ENCODE results near the gene ACSF3.

Gene ACSF3

DNA sequence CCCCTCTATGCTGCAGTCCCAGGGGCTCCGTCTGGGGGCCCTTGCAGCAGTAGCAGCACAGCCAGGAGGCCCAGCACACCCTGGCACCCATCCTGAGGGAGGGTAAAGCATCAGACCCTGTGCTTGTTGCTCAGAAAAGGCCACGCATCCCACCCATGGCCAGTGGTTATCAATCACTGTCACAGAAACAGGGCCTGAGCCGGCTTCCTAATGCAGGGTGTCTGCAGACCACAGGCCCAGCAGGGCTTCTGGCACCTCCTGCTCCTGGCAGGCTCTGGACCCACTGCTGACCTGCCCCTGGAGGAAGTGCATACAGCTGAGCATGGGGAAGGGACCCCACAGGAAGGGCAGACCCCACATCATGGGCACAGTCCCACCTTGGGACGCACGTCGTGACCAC lies 51.0 kb downstream of the ACSF3 start:
- DNase-seq (ENCODE audit: low read depth in 2 of 2): no peak

DNA sequence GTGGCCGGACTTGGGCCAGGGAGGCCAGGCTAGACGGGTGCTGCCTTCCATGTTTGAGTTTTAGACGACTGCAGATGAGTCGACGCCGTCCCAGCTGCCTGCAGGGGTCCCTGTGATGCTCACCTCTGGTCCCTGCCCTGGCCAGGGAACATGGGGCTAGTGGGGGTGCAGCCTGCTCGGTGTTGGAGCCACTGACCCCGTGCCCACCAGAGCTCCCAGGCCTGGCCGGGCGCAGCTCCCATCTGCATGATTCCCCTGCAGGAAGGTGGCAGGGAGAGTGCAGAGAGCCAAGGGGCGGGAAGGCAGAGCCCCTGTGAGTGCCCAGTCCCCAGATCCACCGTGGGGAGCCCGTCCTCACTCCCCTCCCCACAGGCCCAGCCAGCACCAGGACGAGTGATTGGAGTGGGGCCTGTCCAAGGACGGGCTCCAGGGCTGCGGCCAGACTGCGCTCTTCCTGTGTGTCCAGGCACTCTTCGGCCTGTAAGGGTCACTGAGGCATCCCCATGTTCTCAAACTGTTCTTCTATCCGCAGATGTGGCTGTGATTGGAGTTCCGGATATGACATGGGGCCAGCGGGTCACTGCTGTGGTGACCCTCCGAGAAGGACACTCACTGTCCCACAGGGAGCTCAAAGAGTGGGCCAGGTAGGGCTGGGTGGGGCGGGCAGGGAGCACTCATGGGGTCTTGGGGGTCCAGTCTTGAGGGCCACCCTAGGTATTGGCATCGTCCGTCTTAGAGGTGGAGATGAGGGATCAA lies 51.9 kb downstream of the ACSF3 start:
- no peak for DNase-seq (ENCODE audit: low read depth in 2 of 2)

DNA sequence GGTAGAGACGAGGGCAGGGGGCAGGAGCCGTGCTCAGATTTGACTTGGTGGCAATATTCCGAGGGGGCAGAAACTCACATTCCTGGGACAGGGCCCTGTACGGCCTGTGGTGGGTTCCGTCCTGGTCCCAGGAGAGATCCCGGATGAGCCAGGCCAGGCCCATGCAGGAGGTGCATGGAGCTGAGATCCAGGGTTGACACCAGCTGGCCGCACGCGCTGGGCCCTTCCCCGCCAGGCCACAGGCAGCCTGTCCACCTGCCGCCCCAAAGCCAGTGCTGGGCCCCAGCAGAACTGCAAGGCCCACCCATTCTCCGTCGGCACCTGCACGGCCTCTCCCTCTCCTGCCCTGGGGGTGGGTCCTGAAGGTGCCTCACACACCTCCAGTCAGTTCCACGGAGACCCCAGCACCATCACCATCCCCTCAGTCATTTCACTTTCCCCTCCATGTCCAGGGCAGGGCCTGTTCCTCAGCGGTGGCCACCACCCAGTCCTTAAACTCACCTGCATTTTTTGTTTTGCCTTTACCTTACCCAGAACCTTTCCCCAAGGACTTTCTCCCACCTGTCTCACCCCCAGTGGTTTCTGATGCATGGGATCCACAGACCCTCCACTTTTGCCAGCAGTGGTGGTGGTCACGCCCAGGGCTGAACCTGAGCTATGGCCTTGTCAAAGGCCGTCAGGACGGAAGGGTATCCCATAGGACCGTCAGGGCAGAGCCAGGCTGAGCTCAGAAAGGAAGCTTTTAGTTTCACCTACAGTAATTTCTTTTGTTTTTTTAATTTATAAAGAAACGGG lies 52.8 kb downstream of the ACSF3 start:
- no peak for DNase-seq (ENCODE audit: low read depth in 2 of 2)

DNA sequence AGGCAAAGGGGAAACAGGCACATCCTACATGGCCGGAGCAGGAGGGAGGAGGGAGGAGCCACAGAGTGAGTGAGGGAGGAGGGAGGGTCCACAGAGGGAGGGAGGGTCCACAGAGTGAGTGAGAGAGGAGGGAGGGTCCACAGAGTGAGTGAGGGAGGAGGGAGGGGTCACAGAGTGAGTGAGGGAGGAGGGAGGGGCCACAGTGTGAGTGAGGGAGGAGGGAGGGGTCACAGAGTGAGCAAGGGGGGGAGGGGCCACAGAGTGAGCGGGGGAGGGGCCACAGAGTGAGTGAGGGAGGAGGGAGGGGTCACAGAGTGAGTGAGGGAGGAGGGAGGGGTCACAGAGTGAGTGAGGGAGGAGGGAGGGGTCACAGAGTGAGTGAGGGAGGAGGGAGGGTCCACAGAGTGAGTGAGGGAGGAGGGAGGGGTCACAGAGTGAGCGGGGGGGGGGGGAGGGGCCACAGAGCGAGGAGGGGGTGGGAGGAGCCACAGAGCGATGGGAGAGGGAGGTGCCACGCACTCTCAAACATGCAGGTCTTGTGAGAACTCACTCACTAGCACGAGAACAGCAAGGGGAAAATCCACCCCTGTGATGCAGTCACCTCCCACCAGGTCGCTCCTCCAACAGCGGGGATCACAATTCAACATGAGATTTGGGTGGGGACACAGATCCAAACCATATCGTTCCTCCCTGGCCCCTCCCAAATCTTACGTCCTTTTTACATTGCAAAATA lies 53.6 kb downstream of the ACSF3 start:
- DNase-seq (ENCODE audit: low read depth in 2 of 2): no peak

DNA sequence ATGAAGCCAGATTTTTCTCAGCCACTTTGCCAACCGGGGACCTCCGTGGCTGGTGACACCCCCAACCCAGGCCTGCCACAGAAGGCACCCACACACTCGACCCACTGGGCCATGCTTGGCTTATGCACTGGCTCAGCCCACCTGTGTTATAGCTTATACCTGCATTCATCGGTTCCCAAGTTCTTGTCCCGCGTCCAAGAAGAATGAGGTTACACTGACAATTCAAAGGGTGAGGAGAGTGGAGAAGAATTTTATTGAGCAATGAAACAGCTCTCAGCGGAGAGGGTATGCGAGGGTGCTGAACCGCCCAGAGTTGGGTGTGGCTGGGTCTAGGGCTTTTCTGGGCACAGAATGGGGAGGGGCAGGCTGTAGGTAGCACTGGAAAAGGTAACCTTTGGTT lies 55.7 kb downstream of the ACSF3 start:
- DNase-seq (ENCODE audit: low read depth in 2 of 2): no peak

DNA sequence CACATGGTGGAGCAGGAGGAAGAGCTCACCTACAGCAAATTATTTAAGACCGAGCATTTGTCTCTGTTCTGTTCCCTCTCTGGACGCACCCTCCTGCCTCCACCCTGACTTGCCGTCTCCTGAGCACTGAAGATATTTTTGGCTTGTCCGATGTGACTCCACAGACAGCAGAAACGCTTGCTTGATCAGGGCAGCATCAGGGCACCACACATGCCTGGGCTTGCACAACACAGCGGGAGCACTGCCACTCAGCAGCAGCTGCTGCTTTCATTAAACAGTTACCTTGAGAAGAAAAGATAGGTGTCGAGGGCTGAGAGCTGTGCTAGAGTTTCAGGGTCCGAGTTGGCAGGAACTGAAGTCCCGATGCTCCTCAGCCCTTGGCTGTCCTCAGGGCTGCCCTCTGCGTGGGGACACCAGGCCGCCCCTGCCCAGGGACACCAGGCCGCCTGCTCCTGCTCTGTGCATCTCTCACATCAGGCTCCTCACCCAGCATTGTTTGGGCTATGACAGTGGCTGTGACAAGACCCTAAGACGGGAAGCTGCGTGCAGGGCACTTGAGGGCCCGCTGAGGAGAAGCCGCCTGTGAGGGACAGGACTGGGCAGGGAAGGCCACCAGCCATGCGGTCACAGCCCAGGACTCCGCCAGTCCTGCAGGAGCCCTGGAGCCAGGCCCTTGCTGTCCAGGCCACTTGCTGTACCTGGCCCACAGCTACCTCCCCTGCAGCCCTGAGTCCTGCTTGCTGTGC lies 56.6 kb downstream of the ACSF3 start:
- DNase-seq (ENCODE audit: low read depth in 2 of 2): no peak

DNA sequence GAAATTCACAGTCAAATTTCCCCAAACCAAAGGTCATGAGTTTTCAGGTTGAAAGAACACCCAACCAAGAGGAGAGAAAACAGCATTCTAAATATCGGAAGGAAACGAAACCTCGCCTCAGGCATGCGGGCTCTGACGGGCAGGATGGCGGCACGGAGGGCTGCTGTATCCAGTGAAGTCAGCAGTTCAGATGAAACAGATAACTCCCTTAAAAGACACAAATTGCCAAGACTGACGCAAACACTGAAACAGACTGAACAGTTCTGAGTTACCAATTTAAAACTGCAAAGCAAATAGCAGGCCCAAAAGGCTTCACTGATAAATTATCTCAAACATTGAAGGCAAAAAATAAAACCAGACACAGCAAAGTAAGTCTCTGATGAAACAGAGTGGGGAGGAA lies 57.3 kb downstream of the ACSF3 start:
- DNase-seq (ENCODE audit: low read depth in 2 of 2): no peak

DNA sequence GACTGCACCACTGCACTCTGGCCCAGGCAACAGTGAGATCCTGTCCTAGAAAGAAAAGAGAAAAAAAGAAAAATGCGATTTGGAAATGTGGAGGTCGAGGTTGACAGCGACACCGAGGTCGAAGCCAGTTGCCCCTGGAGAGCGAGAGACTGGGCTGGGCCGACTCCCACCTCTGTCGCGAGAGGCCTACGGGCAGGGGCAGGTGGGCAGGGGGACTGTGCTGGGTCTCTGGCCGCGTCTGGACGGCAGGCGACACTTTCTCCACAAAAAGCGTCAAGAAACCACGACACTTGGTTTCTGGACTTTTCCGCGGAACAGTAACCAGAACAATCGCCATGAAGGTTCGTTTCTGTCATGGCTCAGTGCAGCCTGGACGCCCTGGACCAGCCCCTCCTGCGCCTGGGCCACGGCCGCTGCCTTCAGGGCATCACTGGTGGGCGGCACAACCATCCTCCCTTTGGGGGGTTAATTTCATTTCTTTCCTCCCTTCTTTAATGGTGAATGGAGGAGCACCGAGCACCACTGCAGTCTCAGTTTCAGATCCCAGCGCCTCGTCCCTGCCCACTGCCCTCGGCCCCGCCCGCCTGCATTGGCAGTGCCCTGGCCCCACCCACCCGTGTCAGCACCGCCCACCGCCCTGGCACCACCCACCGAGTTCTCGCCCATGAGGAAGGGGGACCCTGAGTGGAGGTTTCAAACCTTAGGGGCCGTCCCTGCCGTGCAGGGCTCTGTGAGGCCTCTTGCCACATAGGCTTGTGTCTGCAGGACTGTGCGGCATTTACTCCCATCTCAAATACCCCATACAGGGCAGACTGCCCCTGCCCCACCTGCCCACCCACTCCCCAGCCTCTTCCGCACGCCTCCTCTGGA lies 59.4 kb downstream of the ACSF3 start:
- no peak for DNase-seq (ENCODE audit: low read depth in 2 of 2)

DNA sequence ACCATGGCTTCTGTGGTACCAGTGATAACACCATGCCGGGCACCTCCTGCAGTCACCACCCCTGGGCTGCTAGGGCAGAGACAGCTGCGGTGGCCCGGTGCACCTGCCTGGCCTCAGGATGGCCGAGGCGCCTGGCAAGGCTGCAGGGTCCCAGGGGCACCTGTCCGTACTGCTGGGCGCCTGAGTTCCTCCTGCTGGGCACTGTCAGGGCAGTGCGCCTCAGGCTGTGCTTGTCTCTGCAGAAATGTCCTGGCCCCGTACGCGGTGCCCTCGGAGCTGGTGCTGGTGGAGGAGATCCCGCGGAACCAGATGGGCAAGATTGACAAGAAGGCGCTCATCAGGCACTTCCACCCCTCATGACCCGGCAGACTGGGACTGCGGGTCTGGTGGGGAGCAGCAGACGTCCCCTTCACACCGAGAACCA lies 60.2 kb downstream of the ACSF3 start:
- DNase-seq (ENCODE audit: low read depth in 2 of 2): no peak

DNA sequence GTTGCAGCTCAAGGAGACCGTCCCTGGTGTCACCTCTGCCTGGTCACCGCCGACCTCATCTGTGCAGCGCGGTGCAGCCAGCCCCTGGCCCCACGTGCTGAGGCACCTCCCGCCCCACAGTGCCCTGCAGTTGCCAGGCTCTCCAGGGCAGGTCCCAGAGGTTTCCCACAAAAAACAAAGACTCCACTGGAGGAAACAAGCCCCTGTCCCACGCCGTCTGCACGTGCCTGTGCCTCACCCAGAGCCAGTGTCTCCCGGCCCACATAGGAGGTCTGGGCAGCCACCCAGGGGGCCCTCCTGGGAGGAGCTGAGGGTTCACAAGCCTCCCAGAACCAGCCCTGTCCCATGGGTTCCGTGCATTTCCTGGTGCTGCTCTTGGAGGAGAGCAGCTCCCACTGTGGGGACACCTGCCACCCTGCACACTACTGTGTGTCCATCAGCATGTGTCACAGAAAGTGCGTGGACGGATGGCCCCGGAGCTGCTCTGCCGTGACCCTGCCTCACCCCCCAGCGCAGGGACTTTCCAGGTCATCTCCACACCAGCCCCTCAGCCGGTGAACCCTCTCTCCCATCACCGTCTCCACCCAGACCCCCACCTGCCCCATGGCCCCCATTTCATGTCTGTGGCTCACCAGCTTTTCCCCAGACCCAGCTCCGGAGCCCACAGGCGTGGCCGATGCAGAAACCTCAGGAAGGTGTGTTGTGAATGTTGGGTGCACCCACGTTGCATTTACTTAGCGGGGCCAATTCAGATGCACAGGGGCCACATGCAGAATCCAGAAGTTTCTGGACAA lies 60.9 kb downstream of the ACSF3 start:
- DNase-seq (ENCODE audit: low read depth in 2 of 2): no peak

DNA sequence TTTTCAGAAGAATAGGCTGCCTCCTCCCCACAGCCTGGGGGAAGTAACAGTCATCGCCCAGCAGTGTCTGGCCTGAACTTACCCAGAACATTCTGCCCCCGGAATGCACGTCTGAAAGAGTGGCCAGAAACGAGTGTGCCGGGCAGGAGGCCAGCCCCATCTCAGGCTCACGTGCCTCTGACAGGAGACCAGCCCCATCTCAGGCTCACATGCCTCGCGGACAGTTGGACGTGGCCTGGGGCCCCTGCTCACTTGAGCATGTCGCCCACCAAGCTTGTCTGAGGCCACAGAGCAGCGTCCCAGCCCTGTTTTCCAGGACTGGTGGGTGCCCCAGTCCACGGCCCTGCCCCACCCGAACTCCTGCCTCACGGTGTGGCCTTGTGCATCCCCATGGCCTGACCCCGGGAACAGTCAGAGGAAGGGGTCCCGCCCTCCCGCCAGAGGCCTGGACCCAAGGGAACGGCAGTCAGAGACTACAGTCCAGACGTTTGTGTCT lies 61.6 kb downstream of the ACSF3 start:
- no peak for DNase-seq (ENCODE audit: low read depth in 2 of 2)

DNA sequence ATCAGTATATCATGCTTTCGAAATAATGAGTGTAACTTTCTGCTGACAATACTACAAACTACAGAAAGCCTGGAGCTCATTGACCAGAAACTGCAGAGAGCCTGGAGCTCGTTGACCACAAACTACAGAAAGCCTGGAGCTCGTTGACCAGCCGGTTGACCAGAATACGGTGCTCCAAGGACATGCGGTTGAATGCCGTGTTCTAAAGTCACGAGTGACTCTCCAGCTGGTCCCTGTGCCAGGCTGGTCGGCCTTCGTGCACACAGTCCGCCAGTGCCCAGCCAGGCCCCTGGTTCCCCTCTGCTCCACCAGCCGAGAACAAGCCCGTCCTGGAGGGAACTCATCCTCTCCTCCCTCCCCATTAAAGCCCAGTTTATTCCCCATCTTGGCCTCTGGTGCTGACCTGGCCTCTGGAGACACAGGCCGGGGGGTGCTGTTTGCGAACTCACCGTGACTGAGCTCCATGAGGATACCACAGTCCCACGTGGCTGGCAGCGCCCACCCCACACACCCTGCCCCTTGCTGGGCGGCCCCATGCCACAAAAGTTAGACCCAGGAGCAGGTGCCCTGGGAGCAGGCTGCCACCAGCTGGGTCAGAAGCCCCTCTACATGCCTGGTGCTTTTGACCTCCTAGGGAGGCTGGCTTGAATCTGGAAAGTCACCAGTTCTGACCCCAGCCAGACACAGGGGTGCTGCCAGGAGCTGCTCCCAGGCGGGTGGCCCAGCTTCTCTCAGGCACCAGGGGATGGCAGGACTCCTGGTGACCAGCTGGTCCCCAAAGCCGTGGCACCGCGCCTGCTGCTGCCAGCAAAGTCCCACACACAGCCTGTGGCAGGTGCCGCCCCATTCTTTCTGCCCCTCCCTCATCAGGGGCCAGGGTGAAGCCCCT lies 62.4 kb downstream of the ACSF3 start:
- no peak for DNase-seq (ENCODE audit: low read depth in 2 of 2)

DNA sequence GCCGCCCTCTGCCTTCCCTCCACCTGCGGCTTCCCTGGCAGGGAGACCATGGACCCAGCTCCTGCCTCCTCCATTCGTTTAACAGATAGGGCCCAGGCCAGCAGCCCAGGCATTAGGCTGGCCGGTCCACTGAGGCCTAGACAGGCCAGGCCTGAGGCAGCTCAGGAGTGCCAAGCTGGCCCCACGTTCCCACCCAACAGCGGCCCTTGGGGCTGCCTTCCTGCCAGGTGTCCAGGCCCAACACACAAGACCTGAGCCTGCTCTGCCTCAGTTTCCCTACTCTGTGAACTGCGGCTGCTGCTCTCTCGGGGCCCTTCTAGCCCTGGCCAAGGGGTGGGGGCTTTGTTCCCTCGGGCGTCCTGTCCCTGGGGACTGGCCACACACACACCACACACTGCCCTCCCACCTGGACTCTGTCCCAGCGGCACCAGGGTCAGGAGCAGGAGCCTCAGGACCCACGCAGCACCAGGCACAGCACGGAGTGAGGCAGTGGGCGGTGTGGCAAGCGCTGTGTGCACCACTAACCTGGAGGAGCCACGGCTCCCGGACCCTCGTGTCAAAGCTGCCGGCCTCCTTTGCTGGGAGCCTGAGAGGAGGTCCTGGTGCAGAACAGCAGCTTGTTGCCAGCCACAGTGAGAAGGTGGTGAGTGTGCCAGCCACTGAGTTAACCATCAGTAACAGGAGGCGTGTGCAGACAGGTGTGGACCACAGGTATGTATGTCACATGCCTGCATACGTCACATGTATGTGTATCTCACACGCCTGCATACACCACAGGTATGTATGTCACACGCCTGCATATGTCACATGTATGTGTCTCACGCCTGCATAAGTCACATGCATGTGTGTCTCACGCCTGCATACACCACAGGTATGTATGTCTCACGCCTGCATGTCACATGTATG lies 63.3 kb downstream of the ACSF3 start:
- DNase-seq (ENCODE audit: low read depth in 2 of 2): no peak

DNA sequence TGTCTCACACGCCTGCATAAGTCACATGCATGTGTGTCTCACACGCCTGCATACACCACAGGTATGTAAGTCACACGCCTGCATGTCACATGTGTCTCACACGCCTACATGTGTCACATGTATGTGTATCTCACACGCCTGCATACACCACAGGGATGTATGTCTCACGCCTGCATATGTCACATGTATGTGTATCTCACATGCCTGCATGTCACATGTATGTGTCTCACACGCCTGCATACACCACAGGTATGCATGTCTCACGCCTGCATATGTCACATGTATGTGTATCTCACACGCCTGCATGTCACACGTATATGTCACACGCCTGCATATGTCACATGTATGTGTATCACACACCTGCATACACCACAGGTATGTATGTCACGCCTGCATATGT lies 64.1 kb downstream of the ACSF3 start:
- no peak for DNase-seq (ENCODE audit: low read depth in 2 of 2)

DNA sequence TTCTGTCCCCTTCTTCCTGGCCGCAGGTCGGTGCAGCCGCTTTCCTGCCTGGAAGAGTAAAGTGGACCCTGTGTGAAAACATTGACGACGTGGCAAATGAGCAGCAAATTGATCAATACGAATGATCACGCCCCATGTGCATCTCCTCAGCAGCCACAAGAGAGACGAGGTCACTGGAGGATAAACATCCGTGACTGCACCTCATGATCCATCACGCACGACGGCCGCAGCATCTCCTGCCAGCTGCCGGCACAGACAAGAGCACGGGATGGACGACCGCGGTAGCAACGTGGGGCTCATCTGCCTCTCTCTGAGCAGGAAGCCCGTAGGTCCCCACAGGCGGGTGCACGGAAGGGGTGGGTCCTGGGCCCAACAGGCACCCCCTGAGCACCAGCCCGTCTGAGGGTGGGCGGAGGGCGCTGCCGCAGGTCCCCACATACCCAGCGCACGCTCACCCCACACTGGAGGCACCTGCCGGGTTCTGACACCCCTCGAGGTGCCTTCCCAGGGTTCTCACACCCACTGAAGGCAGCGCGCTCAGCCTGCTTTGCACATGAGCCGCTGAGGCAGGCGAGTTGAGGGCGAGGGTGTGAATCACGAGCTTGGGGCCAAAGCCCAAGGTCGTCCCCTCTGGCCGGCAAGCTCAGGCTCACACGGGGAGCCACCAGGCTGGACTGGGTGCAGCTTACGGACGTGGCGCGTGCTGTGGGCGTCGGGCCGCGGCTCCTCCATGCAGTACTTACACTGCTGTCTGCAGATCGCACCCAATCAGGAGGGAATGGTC lies 65.6 kb downstream of the ACSF3 start:
- DNase-seq (ENCODE audit: low read depth in 2 of 2): no peak

DNA sequence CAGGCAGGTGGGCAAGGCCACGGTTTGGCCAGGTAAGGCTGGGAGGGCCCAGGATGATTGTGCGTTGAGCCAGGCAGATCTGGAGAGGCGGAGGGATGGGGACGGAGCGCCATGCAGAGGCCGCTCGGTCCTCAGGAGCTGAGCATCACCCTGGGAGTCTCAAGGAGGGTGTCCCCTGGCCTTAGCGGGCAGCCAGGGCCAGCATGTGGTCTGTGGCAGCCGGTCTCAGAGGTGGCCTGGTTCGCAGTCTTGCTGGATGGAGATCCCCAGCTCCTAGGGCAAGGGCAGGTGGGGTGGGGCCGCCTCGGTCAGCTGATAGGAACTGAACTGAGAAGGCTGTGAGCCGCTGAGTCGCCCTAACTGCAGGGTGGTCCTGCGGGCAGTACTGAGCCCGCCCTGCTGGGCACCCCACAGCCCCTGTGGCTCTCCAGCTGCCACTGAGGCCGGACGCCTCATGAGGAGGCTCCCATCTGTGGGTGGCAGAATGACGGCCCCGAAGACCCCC lies 66.2 kb downstream of the ACSF3 start:
- no peak for DNase-seq (ENCODE audit: low read depth in 2 of 2)
